ENCODE results near the gene ACTL8.

ACTL8 gene

GRCh38 chr1:17841944-17842343 is 86.8 kb downstream of the ACTL8 start:
- no peak for DNase-seq (ENCODE audit: extremely low read depth in 1 of 2, low read depth in 1 of 2)

- DNase-seq (ENCODE audit: extremely low read depth in 1 of 2, low read depth in 1 of 2): no peak
Measured at GRCh38 chr1:17842686-17843085, 87.6 kb downstream of the ACTL8 start.

- no peak for DNase-seq (ENCODE audit: extremely low read depth in 1 of 2, low read depth in 1 of 2)
Measured at GRCh38 chr1:17844185-17844826, 89.2 kb downstream of the ACTL8 start.

GRCh38 chr1:17845583-17845982 is 90.5 kb downstream of the ACTL8 start:
- DNase-seq (ENCODE audit: extremely low read depth in 1 of 2, low read depth in 1 of 2): no peak

GRCh38 chr1:17846341-17846740 is 91.2 kb downstream of the ACTL8 start:
- no peak for DNase-seq (ENCODE audit: extremely low read depth in 1 of 2, low read depth in 1 of 2)

- DNase-seq (ENCODE audit: extremely low read depth in 1 of 2, low read depth in 1 of 2): no peak
Measured at GRCh38 chr1:17847111-17847510, 92.0 kb downstream of the ACTL8 start.

GRCh38 chr1:17849216-17849615 is 94.1 kb downstream of the ACTL8 start:
- DNase-seq (ENCODE audit: extremely low read depth in 1 of 2, low read depth in 1 of 2): no peak

GRCh38 chr1:17851056-17851455 is 95.9 kb downstream of the ACTL8 start:
- DNase-seq (ENCODE audit: extremely low read depth in 1 of 2, low read depth in 1 of 2): no peak

- no peak for DNase-seq (ENCODE audit: extremely low read depth in 1 of 2, low read depth in 1 of 2)
Measured at GRCh38 chr1:17852383-17852782, 97.2 kb downstream of the ACTL8 start.

- no peak for DNase-seq (ENCODE audit: extremely low read depth in 1 of 2, low read depth in 1 of 2)
Measured at GRCh38 chr1:17853241-17853935, 98.3 kb downstream of the ACTL8 start.

- DNase-seq (ENCODE audit: extremely low read depth in 1 of 2, low read depth in 1 of 2): no peak
Measured at GRCh38 chr1:17856496-17857108, 101.5 kb downstream of the ACTL8 start.

- no peak for DNase-seq (ENCODE audit: extremely low read depth in 1 of 2, low read depth in 1 of 2)
Measured at GRCh38 chr1:17857109-17857499, 102.0 kb downstream of the ACTL8 start.

- DNase-seq (ENCODE audit: extremely low read depth in 1 of 2, low read depth in 1 of 2): no peak
Measured at GRCh38 chr1:17857996-17858395, 102.9 kb downstream of the ACTL8 start.

- DNase-seq (ENCODE audit: extremely low read depth in 1 of 2, low read depth in 1 of 2): no peak
Measured at GRCh38 chr1:17860812-17861211, 105.7 kb downstream of the ACTL8 start.

GRCh38 chr1:17861685-17862084 is 106.6 kb downstream of the ACTL8 start:
- DNase-seq (ENCODE audit: extremely low read depth in 1 of 2, low read depth in 1 of 2): no peak

GRCh38 chr1:17862121-17862520 is 107.0 kb downstream of the ACTL8 start:
- DNase-seq (ENCODE audit: extremely low read depth in 1 of 2, low read depth in 1 of 2): no peak

- no peak for DNase-seq (ENCODE audit: extremely low read depth in 1 of 2, low read depth in 1 of 2)
Measured at GRCh38 chr1:17865912-17866739, 111.0 kb downstream of the ACTL8 start.

GRCh38 chr1:17866740-17867029 is 111.6 kb downstream of the ACTL8 start:
- no peak for DNase-seq (ENCODE audit: extremely low read depth in 1 of 2, low read depth in 1 of 2)

- no peak for DNase-seq (ENCODE audit: extremely low read depth in 1 of 2, low read depth in 1 of 2)
Measured at GRCh38 chr1:17867470-17867869, 112.3 kb downstream of the ACTL8 start.

- no peak for DNase-seq (ENCODE audit: extremely low read depth in 1 of 2, low read depth in 1 of 2)
Measured at GRCh38 chr1:17869815-17870214, 114.7 kb downstream of the ACTL8 start.

GRCh38 chr1:17870679-17871078 is 115.5 kb downstream of the ACTL8 start:
- DNase-seq (ENCODE audit: extremely low read depth in 1 of 2, low read depth in 1 of 2): no peak

All from stimulated activated CD8-positive, alpha-beta memory T cell treated with anti-CD3 and anti-CD28 coated beads, Interleukin-7, amount 100 ng/mL, for 48 hours (primary cell).